T-helper 1 cell (primary cell): ENCODE results near the gene GNAT1.
"Not testable (repeated sequence)": the region's sequence is repeated elsewhere in the genome, so short reads cannot be mapped to it uniquely, and the experiment has no call there.

ENCODE experiments used
- DNase-seq, 5 donors: peaks; one replicate each; pipeline ENCODE4 v3.0.0-alpha.2; 2012 to 2020

Gene GNAT1

GRCh38 chr3:50222169-50222528, 30.7 kb downstream of the GNAT1 start:
- no peak for DNase-seq

- DNase-seq: no peak
Measured at GRCh38 chr3:50224639-50225038, 33.2 kb downstream of the GNAT1 start.

- peak in 3 of 5 donors; percentile 30 to 58 (median 31) for DNase-seq
Measured at GRCh38 chr3:50226888-50227389, 35.5 kb downstream of the GNAT1 start.

GRCh38 chr3:50227390-50228183, 36.2 kb downstream of the GNAT1 start:
- DNase-seq: peak; percentile 83 to 93 (median 87)

- DNase-seq: not testable (repeated sequence)
Measured at GRCh38 chr3:50228184-50228763, 36.9 kb downstream of the GNAT1 start.

- no peak for DNase-seq
Measured at GRCh38 chr3:50229490-50229889, 38.1 kb downstream of the GNAT1 start.

- DNase-seq: no peak
Measured at GRCh38 chr3:50230104-50230793, 38.8 kb downstream of the GNAT1 start.

GRCh38 chr3:50230794-50231125, 39.4 kb downstream of the GNAT1 start:
- no peak for DNase-seq

GRCh38 chr3:50231581-50231980, 40.2 kb downstream of the GNAT1 start:
- DNase-seq: no peak

GRCh38 chr3:50232303-50232702, 40.9 kb downstream of the GNAT1 start:
- no peak for DNase-seq

GRCh38 chr3:50233176-50233575, 41.8 kb downstream of the GNAT1 start:
- no peak for DNase-seq

GRCh38 chr3:50235716-50236483, 44.5 kb downstream of the GNAT1 start, which contains the start of gene GNAI2:
TSS of gene GNAI2 (plus strand) at chr3:50236204. CDS start at chr3:50236336, 132 bp downstream.
- DNase-seq: peak; percentile 97 to 99 (median 99)

- DNase-seq: no peak
Measured at GRCh38 chr3:50236484-50237132, 45.2 kb downstream of the GNAT1 start.

GRCh38 chr3:50237133-50237651, 45.8 kb downstream of the GNAT1 start:
- DNase-seq: peak in 1 of 5 donors; percentile 51

- peak; percentile 72 to 92 (median 83) for DNase-seq
Measured at GRCh38 chr3:50237754-50238548, 46.5 kb downstream of the GNAT1 start.

- peak in 1 of 5 donors; percentile 22 for DNase-seq
Measured at GRCh38 chr3:50238549-50239026, 47.2 kb downstream of the GNAT1 start.

- no peak for DNase-seq
Measured at GRCh38 chr3:50239649-50240048, 48.2 kb downstream of the GNAT1 start.

- no peak for DNase-seq
Measured at GRCh38 chr3:50241163-50241562, 49.8 kb downstream of the GNAT1 start.

- no peak for DNase-seq
Measured at GRCh38 chr3:50241713-50242380, 50.4 kb downstream of the GNAT1 start.

- peak in 1 of 5 donors; percentile 59 for DNase-seq
Measured at GRCh38 chr3:50242381-50242770, 51.0 kb downstream of the GNAT1 start.
